HepG2 (cell line): ENCODE measurements around the gene ZSCAN2. TPM values are rescaled to one million over a fixed set of nuclear protein-coding genes. Genes with fewer than 3 reads are reported as not detected.

Experiments used
- ARID4A ChIP-seq: sonication (generic); formaldehyde crosslinking; IDR thresholded peaks from 2 replicates; pipeline ENCODE4 v1.5.0; 2020; ENCODE audit warnings: mild to moderate bottlenecking, missing genetic modification reagents, borderline replicate concordance
- ARNT2 ChIP-seq: sonication (generic); formaldehyde crosslinking; IDR thresholded peaks from 2 replicates; pipeline ENCODE4 v1.8.0; 2022; ENCODE audit warnings: mild to moderate bottlenecking, low read depth, missing genetic modification reagents, moderate library complexity
- GZF1 ChIP-seq: sonication (generic); formaldehyde crosslinking; IDR thresholded peaks from 2 replicates; pipeline ENCODE4 v1.5.1; 2020; ENCODE audit warnings: mild to moderate bottlenecking, missing genetic modification reagents
- KLF12 ChIP-seq: sonication (generic); formaldehyde crosslinking; IDR thresholded peaks from 2 replicates; pipeline ENCODE4 v1.4.0; 2020; ENCODE audit warnings: missing genetic modification reagents, borderline replicate concordance
- POLR2AphosphoS5 ChIP-seq: IDR thresholded peaks from 2 replicates; pipeline ENCODE4 v1.6.1; 2012; ENCODE audit warnings: low read depth, low read length
- SALL2 ChIP-seq: sonication (generic); formaldehyde crosslinking; IDR thresholded peaks from 2 replicates; pipeline ENCODE4 v1.8.1; 2023; ENCODE audit warnings: mild to moderate bottlenecking, missing genetic modification reagents, inconsistent platforms
- SOX13 ChIP-seq, 3 experiments: fragments of 450-650 bp in 1 of 3; sonication (generic) in 1 of 3; formaldehyde crosslinking in 1 of 3; IDR thresholded peaks in 2 of 3; conservative IDR thresholded peaks in 1 of 3; 2 replicates each; pipeline versions ENCODE4 v1.5.0 to v1.6.1; 2016 to 2020; ENCODE audit warnings: antibody characterized with exemption in 1 of 3, mild to moderate bottlenecking in 1 of 3, missing compliant biosample characterization in 1 of 3, missing genetic modification reagents in 1 of 3, moderate library complexity in 1 of 3
- SRSF9 ChIP-seq: fragments of 200-400 bp; formaldehyde crosslinking; IDR thresholded peaks from 2 replicates; pipeline ENCODE4 v1.6.1; 2018; ENCODE audit warnings: borderline replicate concordance, mild to moderate bottlenecking, low read depth, low read length; ENCODE audit not compliant: insufficient read depth, poor library complexity, severe bottlenecking
- ZFP1 ChIP-seq: IDR thresholded peaks from 2 replicates; pipeline ENCODE4 v1.6.1; 2016
- ZFP36 ChIP-seq: fragments of 150-350 bp; IDR thresholded peaks from 2 replicates; pipeline ENCODE4 v1.6.1; 2018; ENCODE audit warnings: borderline replicate concordance, low read length, low read depth; ENCODE audit not compliant: partially characterized antibody
- ZNF10 ChIP-seq: sonication (generic); formaldehyde crosslinking; IDR thresholded peaks from 2 replicates; pipeline ENCODE4 v1.4.0; 2020; ENCODE audit warnings: mild to moderate bottlenecking, low read depth, missing genetic modification reagents, borderline replicate concordance
- ZNF232 ChIP-seq: sonication (generic); formaldehyde crosslinking; IDR thresholded peaks from 2 replicates; pipeline ENCODE4 v1.4.0; 2020; ENCODE audit warnings: missing genetic modification reagents, borderline replicate concordance
- ZNF383 ChIP-seq: sonication (generic); formaldehyde crosslinking; IDR thresholded peaks from 2 replicates; pipeline ENCODE4 v1.4.0; 2020; ENCODE audit warnings: missing genetic modification reagents, mild to moderate bottlenecking, borderline replicate concordance
- ZNF430 ChIP-seq: sonication (generic); formaldehyde crosslinking; IDR thresholded peaks from 2 replicates; pipeline ENCODE4 v1.9.0; 2021; ENCODE audit warnings: mild to moderate bottlenecking, missing genetic modification reagents
- ZNF510 ChIP-seq: sonication (generic); formaldehyde crosslinking; IDR thresholded peaks from 2 replicates; pipeline ENCODE4 v1.4.0; 2020; ENCODE audit warnings: low read depth, mild to moderate bottlenecking, missing genetic modification reagents
- ZNF543 ChIP-seq: sonication (generic); formaldehyde crosslinking; IDR thresholded peaks from 2 replicates; pipeline ENCODE4 v1.4.0; 2020; ENCODE audit warnings: mild to moderate bottlenecking, missing genetic modification reagents
- ZNF562 ChIP-seq: sonication (generic); formaldehyde crosslinking; IDR thresholded peaks from 2 replicates; pipeline ENCODE4 v1.8.0; 2022; ENCODE audit warnings: missing genetic modification reagents, borderline replicate concordance
- ZNF616 ChIP-seq: sonication (generic); formaldehyde crosslinking; IDR thresholded peaks from 2 replicates; pipeline ENCODE4 v1.5.0; 2020; ENCODE audit warnings: low read depth, mild to moderate bottlenecking, missing genetic modification reagents
- ZNF672 ChIP-seq: sonication (generic); formaldehyde crosslinking; IDR thresholded peaks from 2 replicates; pipeline ENCODE4 v1.8.1; 2022; ENCODE audit warnings: missing genetic modification reagents
- ZNF776 ChIP-seq: sonication (generic); formaldehyde crosslinking; IDR thresholded peaks from 2 replicates; pipeline ENCODE4 v1.4.0; 2020; ENCODE audit warnings: mild to moderate bottlenecking, missing genetic modification reagents
- polyA plus RNA-seq, 8 experiments: library from polyadenylated mRNA; depleted of rRNA in 3 of 8; stranded (reverse) in 7 of 8; unstranded in 1 of 8; fragments of >200 nt; fragmentation: Illumina TruSeq in 4 of 8; extraction: Trizol in 4 of 8; gene quantifications; 2 replicates each; pipeline versions ENCODE4 v1.2.1 to v1.2.3, GENCODE V29; 2011 to 2016; ENCODE audit warnings: low read depth in 4 of 8, missing spikeins in 1 of 8, mixed read lengths in 1 of 8; ENCODE audit not compliant: insufficient read depth in 1 of 8
- total RNA-seq, 5 experiments: library from RNA; depleted of rRNA; stranded (reverse); fragments of >200 nt; fragmentation: Illumina TruSeq; extraction: Trizol; gene quantifications; 2 replicates each; pipeline ENCODE4 v1.2.3, GENCODE V29; 2016; ENCODE audit warnings: low read depth in 1 of 5
- TF ChIP-seq, protein P1 (sequence below): IDR thresholded peaks from 2 replicates; pipeline ENCODE4 v1.6.1; 2016; ENCODE audit warnings: control low read depth
- TF ChIP-seq, protein P2 (sequence below): IDR thresholded peaks from 2 replicates; pipeline ENCODE4 v1.6.1; 2018; ENCODE audit warnings: missing genetic modification reagents

Gene ZSCAN2
- total and polyA plus RNA-seq, 2 of the 13 experiments (the other 11 are each of a cell fraction or from before 2014, with no cell fraction given): 11.4 to 21.5 TPM

DNA sequence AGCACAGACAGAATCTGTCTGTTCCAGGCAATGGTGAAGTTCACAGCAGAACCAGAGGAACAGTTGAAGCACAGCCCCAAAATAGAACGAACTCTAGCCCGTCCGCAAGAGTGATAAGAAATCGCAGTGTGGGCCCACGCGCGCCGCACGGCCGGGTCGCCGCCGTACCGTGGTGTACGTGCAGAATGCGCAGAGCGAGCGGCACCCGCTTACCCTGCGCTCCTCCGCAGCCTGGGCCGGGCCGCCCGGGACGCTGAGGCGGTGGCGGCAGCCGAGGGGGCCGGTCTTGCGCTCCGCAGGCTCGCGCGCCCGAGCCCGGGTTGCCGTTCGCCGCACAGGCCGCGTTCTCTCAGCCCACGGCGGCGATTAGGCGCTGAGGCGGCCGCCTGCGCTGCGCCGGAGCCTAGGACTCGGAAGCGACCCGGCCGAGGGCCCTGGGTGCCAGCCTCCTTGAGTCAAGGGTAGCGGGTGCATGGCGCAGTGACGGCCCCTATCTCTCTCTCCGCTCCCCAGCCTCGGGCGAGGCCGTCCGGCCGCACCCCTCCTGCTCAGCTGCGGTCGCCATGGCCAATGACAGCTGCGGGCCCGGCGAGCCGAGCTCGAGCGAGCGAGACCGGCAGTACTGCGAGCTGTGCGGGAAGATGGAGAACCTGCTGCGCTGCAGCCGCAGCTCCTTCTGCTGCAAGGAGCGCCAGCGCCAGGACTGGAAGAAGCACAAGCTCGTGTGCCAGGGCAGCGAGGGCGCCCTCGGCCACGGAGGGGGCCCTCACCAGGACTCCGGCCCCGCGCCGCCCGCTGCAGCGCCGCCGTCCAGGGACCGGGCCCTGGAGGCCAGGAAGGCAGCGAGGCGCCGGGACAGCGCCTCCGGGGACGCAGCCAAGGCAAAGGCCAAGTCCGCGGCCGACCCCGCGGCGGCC lies 32.8 kb downstream of the ZSCAN2 start (continued):
- TF ChIP-seq ZFP36: no peak
- TF ChIP-seq SOX13 (IDR thresholded peaks at IDR 0.05): no peak
- TF ChIP-seq SOX13 (CRISPR knock-in tag; conservative IDR thresholded peaks at IDR 0.05 in 1 of 2, IDR thresholded peaks at IDR 0.05 in 1 of 2): peak in 1 of 2 experiments; percentile 62; a peak in 2 of 4 replicates
- TF ChIP-seq, protein P1, sequence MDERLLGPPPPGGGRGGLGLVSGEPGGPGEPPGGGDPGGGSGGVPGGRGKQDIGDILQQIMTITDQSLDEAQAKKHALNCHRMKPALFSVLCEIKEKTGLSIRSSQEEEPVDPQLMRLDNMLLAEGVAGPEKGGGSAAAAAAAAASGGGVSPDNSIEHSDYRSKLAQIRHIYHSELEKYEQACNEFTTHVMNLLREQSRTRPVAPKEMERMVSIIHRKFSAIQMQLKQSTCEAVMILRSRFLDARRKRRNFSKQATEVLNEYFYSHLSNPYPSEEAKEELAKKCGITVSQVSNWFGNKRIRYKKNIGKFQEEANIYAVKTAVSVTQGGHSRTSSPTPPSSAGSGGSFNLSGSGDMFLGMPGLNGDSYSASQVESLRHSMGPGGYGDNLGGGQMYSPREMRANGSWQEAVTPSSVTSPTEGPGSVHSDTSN (CRISPR knock-in tag): no peak
- 0 out of 2 replicates have a peak, but pooled peaks have one; percentile 30 for TF ChIP-seq KLF12 (CRISPR knock-in tag)
- no peak for TF ChIP-seq ZNF616
- TF ChIP-seq ZNF776 (CRISPR knock-in tag): 0 out of 2 replicates have a peak, but pooled peaks have one; percentile 37
- TF ChIP-seq ZNF430 (CRISPR knock-in tag): no peak
- no peak for TF ChIP-seq ZNF383 (CRISPR knock-in tag)
- TF ChIP-seq ZFP1: no peak
- TF ChIP-seq ZNF543 (CRISPR knock-in tag): peak; percentile 47; the same call in 1 of the 2 replicates
- peak; percentile 43; the same call in 1 of the 2 replicates for TF ChIP-seq ZNF232 (CRISPR knock-in tag)
- no peak for TF ChIP-seq ZNF672 (CRISPR knock-in tag)
- TF ChIP-seq SRSF9: no peak
- TF ChIP-seq ARNT2 (CRISPR knock-in tag): peak; percentile 66; the same call in 1 of the 2 replicates
- TF ChIP-seq ARID4A (CRISPR knock-in tag): peak; percentile 80
- no peak for TF ChIP-seq ZNF510
- peak; percentile 80; the same call in 1 of the 2 replicates for TF ChIP-seq SALL2 (CRISPR knock-in tag)
- TF ChIP-seq POLR2AphosphoS5: no peak
- TF ChIP-seq, protein P2, sequence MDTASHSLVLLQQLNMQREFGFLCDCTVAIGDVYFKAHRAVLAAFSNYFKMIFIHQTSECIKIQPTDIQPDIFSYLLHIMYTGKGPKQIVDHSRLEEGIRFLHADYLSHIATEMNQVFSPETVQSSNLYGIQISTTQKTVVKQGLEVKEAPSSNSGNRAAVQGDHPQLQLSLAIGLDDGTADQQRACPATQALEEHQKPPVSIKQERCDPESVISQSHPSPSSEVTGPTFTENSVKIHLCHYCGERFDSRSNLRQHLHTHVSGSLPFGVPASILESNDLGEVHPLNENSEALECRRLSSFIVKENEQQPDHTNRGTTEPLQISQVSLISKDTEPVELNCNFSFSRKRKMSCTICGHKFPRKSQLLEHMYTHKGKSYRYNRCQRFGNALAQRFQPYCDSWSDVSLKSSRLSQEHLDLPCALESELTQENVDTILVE (CRISPR knock-in tag): no peak; the same call in 1 of the 2 replicates
- no peak for TF ChIP-seq GZF1 (CRISPR knock-in tag)
- TF ChIP-seq ZNF10 (CRISPR knock-in tag): no peak
- TF ChIP-seq ZNF562 (CRISPR knock-in tag): no peak
